GM12878 (cell line): Measurements from ENCODE around the gene STK35. TPM values are rescaled to one million over a fixed set of nuclear protein-coding genes. Genes with fewer than 3 reads are reported as not detected.

Experiments used
- ATAC-seq: fragments of 200-7000 bp; cut with Tn5 transposase; 3 replicates; pipeline ENCODE4 v1.9.1; 2020; ENCODE audit warnings: mild to moderate bottlenecking, moderate library complexity
- BruUV-seq: library from RNA; stranded (reverse); fragments of 400-500 nt; replicated peaks from 2 replicates; lab custom pipeline; 2021; lab: Mats Ljungman, UMichigan
- CTCF ChIA-PET: fragments of 300-600 bp; sonication (Branson Sonifier 250); formaldehyde crosslinking; extraction: SDS; loops from one replicate; lab custom pipeline; 2021; ENCODE audit warnings: inconsistent platforms; lab: Yijun Ruan, JAX
- POLR2A ChIA-PET: fragments of 350-600 bp; formaldehyde crosslinking; extraction: SDS; loops from one replicate; lab custom pipeline; 2021; ENCODE audit warnings: inconsistent platforms; lab: Charles Lee
- RAD21 ChIA-PET: fragments of 300-600 bp; sonication (Branson Sonifier 250); formaldehyde crosslinking; loops from one replicate; lab custom pipeline; 2023; ENCODE audit warnings: antibody characterized with exemption; ENCODE audit not compliant: unreplicated experiment; lab: Charles Lee
- SMC1A ChIA-PET: fragments of 300-600 bp; sonication (Branson Sonifier 250); formaldehyde crosslinking; loops from one replicate; lab custom pipeline; 2023; ENCODE audit not compliant: unreplicated experiment, uncharacterized antibody; lab: Charles Lee
- DNase-seq: peaks from one replicate; pipeline ENCODE4 v3.0.0-alpha.2; 2011; ENCODE audit warnings: low read depth, low spot score
- FAIRE-seq: peaks from 3 replicates; lab custom pipeline; 2011; peaks lifted over from hg19 to GRCh38; lab: Jason Lieb, UNC
- H2AFZ ChIP-seq: 2 replicates; pipeline ENCODE4 v1.6.0; 2011; ENCODE audit warnings: low read depth, low read length, control low read depth; ENCODE audit not compliant: control insufficient read depth
- H3K27ac ChIP-seq: 2 replicates; pipeline ENCODE4 v1.5.1; 2011; ENCODE audit warnings: control low read depth; ENCODE audit not compliant: control insufficient read depth, insufficient read depth
- H3K27me3 ChIP-seq, 2 experiments: replicated peaks in 1 of 2; 2 replicates each; pipeline versions ENCODE4 v1.6.0 to v1.6.1; 2011; ENCODE audit warnings: low read length in 1 of 2; ENCODE audit not compliant: control insufficient read depth in 2 of 2, insufficient read depth in 2 of 2
- H3K36me3 ChIP-seq, 2 experiments: 2 replicates each; pipeline ENCODE4 v1.5.1; 2011; ENCODE audit warnings: low read length in 1 of 2; ENCODE audit not compliant: control insufficient read depth in 2 of 2, insufficient read depth in 2 of 2
- H3K4me1 ChIP-seq: 2 replicates; pipeline ENCODE4 v1.6.1; 2011; ENCODE audit warnings: mild to moderate bottlenecking, low read length, moderate library complexity, mixed read lengths; ENCODE audit not compliant: control insufficient read depth, insufficient read depth
- H3K4me2 ChIP-seq: 2 replicates; pipeline ENCODE4 v1.6.0; 2011; ENCODE audit warnings: control low read depth; ENCODE audit not compliant: control insufficient read depth, insufficient read depth
- H3K4me3 ChIP-seq: fragments of 200-600 bp; sonication (generic); 2 replicates; pipeline ENCODE4 v1.5.1; 2016
- H3K79me2 ChIP-seq: 2 replicates; pipeline ENCODE4 v1.6.0; 2011; ENCODE audit warnings: low read length; ENCODE audit not compliant: control insufficient read depth, insufficient read depth
- H3K9ac ChIP-seq: 2 replicates; pipeline ENCODE4 v1.8.0; 2011; ENCODE audit warnings: low read length, control low read depth, mixed read lengths; ENCODE audit not compliant: control insufficient read depth, insufficient read depth
- H3K9me3 ChIP-seq: replicated peaks from 3 replicates; pipeline ENCODE4 v1.5.1; 2011; ENCODE audit warnings: mild to moderate bottlenecking, low read length; ENCODE audit not compliant: control insufficient read depth, insufficient read depth
- H4K20me1 ChIP-seq: 2 replicates; pipeline ENCODE4 v1.6.0; 2011; ENCODE audit not compliant: control insufficient read depth, insufficient read depth
- BHLHE40 ChIP-seq, 2 experiments: fragments of 450-650 bp in 1 of 2; IDR thresholded peaks; 2 replicates each; pipeline ENCODE4 v1.6.1; 2011 to 2017; ENCODE audit warnings: low read depth in 2 of 2, borderline replicate concordance in 1 of 2, improper control_type of control experiment in 1 of 2, low read length in 1 of 2, mild to moderate bottlenecking in 1 of 2
- BRCA1 ChIP-seq: IDR thresholded peaks from 2 replicates; pipeline ENCODE4 v1.6.1; 2011; ENCODE audit warnings: low read depth, low read length, improper control_type of control experiment
- CREB1 ChIP-seq: IDR thresholded peaks from 2 replicates; pipeline ENCODE4 v1.6.1; 2012; ENCODE audit warnings: low read depth, mild to moderate bottlenecking, inconsistent platforms
- EGR1 ChIP-seq, 2 experiments: IDR thresholded peaks; 1 replicate in 1 of 2; 2 replicates in 1 of 2; pipeline ENCODE4 v1.6.1; 2011 to 2012; ENCODE audit warnings: low read depth in 2 of 2, low read length in 2 of 2, borderline replicate concordance in 1 of 2, mild to moderate bottlenecking in 1 of 2, moderate library complexity in 1 of 2
- HCFC1 ChIP-seq: fragments of 150-350 bp; IDR thresholded peaks from 2 replicates; pipeline ENCODE4 v1.6.1; 2014; ENCODE audit warnings: low read length
- IKZF2 ChIP-seq, 2 experiments: fragments of 450-650 bp; IDR thresholded peaks; 2 replicates each; pipeline ENCODE4 v1.6.1; 2017; ENCODE audit warnings: mild to moderate bottlenecking in 2 of 2, moderate library complexity in 2 of 2
- NFYB ChIP-seq: IDR thresholded peaks from 2 replicates; pipeline ENCODE4 v1.6.1; 2011; ENCODE audit warnings: low read depth, mild to moderate bottlenecking, low read length, improper control_type of control experiment, moderate library complexity; ENCODE audit not compliant: insufficient read depth
- POU2F2 ChIP-seq: IDR thresholded peaks from 3 replicates; pipeline ENCODE4 v1.6.1; 2011; ENCODE audit warnings: low read depth, mild to moderate bottlenecking, low read length, borderline replicate concordance
- RBBP5 ChIP-seq: fragments of 200-600 bp; sonication (generic); conservative IDR thresholded peaks from 2 replicates; pipeline ENCODE4 v1.6.1; 2016
- RCOR1 ChIP-seq: conservative IDR thresholded peaks from 2 replicates; pipeline ENCODE4 v1.6.1; 2012; ENCODE audit warnings: low read depth, low read length, improper control_type of control experiment
- RUNX3 ChIP-seq: IDR thresholded peaks from 2 replicates; pipeline ENCODE4 v1.6.1; 2012; ENCODE audit warnings: low read length, inconsistent platforms
- SMARCA5 ChIP-seq: fragments of 450-650 bp; IDR thresholded peaks from 2 replicates; pipeline ENCODE4 v1.6.1; 2017; ENCODE audit warnings: mild to moderate bottlenecking
- TCF7 ChIP-seq: IDR thresholded peaks from 2 replicates; pipeline ENCODE4 v1.6.1; 2014; ENCODE audit warnings: antibody characterized with exemption, borderline replicate concordance
- USF2 ChIP-seq: IDR thresholded peaks from 2 replicates; pipeline ENCODE4 v1.6.1; 2011; ENCODE audit warnings: low read depth, low read length, improper control_type of control experiment, borderline replicate concordance
- ZNF592 ChIP-seq: fragments of 450-650 bp; IDR thresholded peaks from 2 replicates; pipeline ENCODE4 v1.6.1; 2017; ENCODE audit warnings: mild to moderate bottlenecking, moderate library complexity
- ZNF622 ChIP-seq: fragments of 450-650 bp; IDR thresholded peaks from 2 replicates; pipeline ENCODE4 v1.6.1; 2017; ENCODE audit warnings: mild to moderate bottlenecking, inconsistent platforms
- ZZZ3 ChIP-seq: IDR thresholded peaks from 2 replicates; pipeline ENCODE4 v1.6.1; 2011; ENCODE audit warnings: low read depth; ENCODE audit not compliant: control insufficient read depth, insufficient read length
- WGBS: methylation state at CpG from one replicate; pipeline ENCODE4 v1.1.6; 2016; ENCODE audit warnings: low lambda C conversion rate; ENCODE audit not compliant: insufficient replicate concordance, insufficient coverage; ENCODE audit errors: missing lambda C conversion rate; 5-methylcytosine and 5-hydroxymethylcytosine counted together
- in situ Hi-C: fragments of 300-500 bp; cut with MboI; formaldehyde crosslinking; loops from 9 replicates; pipeline ENCODE4 v1.14.3; 2018; ENCODE audit warnings: mixed read lengths
- intact Hi-C: fragments of 100-400 bp; cut with micrococcal nuclease; formaldehyde crosslinking; loops from one replicate; pipeline ENCODE4 v1.14.2; 2022; ENCODE audit not compliant: unreplicated experiment
- polyA plus RNA-seq, 11 experiments: library from polyadenylated mRNA; depleted of rRNA in 4 of 11; unstranded in 6 of 11; stranded (reverse) in 5 of 11; fragments of >200 nt; fragmentation: Nextera tagmentation in 4 of 11; fragmentation: Illumina TruSeq in 1 of 11; extraction: Ambion mirVana in 4 of 11; extraction: Trizol in 1 of 11; gene quantifications; 1 replicate in 1 of 11; 2 replicates in 10 of 11; pipeline versions ENCODE4 v1.2.1 to v1.2.3, GENCODE V29; 2011 to 2016; ENCODE audit warnings: inconsistent platforms in 2 of 11, missing spikeins in 2 of 11, low read depth in 1 of 11
- total RNA-seq, 4 experiments: library from RNA; depleted of rRNA in 3 of 4; stranded (reverse); fragments of >200 nt in 3 of 4; fragmentation: Illumina TruSeq in 1 of 4; extraction: Trizol in 1 of 4; gene quantifications; 2 replicates each; pipeline versions ENCODE4 v1.2.1 to v1.2.3, GENCODE V29; 2013 to 2021

Gene STK35
- total and polyA plus RNA-seq, 10 of the 15 experiments (the other 5 are each of a cell fraction or from before 2014, with no cell fraction given) = 2.9 to 19.4 (median 9.6) TPM

GRCh38 chr20:2127238-2127637 is 25.6 kb downstream of the STK35 start (continued):
- no peak for TF ChIP-seq USF2

- Histone ChIP-seq H3K9me3 (no peaks in the 10 kb centered on the region), H3K4me2 (no peak overlapping the region), H3K36me3 (peaks cover 7 to 18% of the 10 kb centered on the region in 2 experiments; a peak in 3 of 4 replicates), H2AFZ (no peak overlapping the region), H3K27me3 (no peaks in the 10 kb centered on the region), H3K79me2 (peaks cover 7% of the 10 kb centered on the region), H3K4me3 (no peak overlapping the region), H3K9ac (no peak overlapping the region), H3K27ac (no peak overlapping the region), H3K4me1 (no peaks in the 10 kb centered on the region; the same call in 1 of the 2 replicates), H4K20me1 (no peaks in the 10 kb centered on the region; the same call in 1 of the 2 replicates)
- ChIA-PET POLR2A (no interaction called here), SMC1A (no interaction called here), RAD21 (no interaction called here), CTCF (interaction anchor here (1.4 kb wide), 1 partner anchor 35 kb away, joined by 3 read pairs; no protein-coding TSS in a partner anchor)
- 69% methylated on average over 6 of the region's 6 CpGs for WGBS
- in situ Hi-C loops = no loop called here
- no TSS peak for BruUV-seq
- TF ChIP-seq HCFC1 (no peak), POU2F2 (no peak), RBBP5 (no peak), TCF7 (no peak), RCOR1 (no peak), ZNF622 (no peak), CREB1 (no peak), BHLHE40 (IDR thresholded peaks at IDR 0.05; ENCODE audit: borderline replicate concordance in 1 of 2, low read depth in 2 of 2, low read length in 1 of 2) (no peak), ZZZ3 (no peak), SMARCA5 (no peak), RUNX3 (no peak), EGR1 (IDR thresholded peaks at IDR 0.05; ENCODE audit: borderline replicate concordance in 1 of 2, low read depth in 2 of 2, low read length in 2 of 2) (no peak), IKZF2 (IDR thresholded peaks at IDR 0.05) (no peak), NFYB (no peak), ZNF592 (no peak), BRCA1 (no peak)
- intact Hi-C loops = no loop called here
- FAIRE-seq = no peak
- ATAC-seq = no peak
- no peak for DNase-seq
These were observed 26.9 kb downstream of the STK35 start for GRCh38 chr20:2128542-2128941.
